Neural cell (in vitro differentiated cells): Measurements from ENCODE around the gene TRERF1.

Experiments used
- EZH2 ChIP-seq: fragments of 200-600, 300-800 bp; shearing (Covaris generic), sonication (generic); IDR thresholded peaks from 2 replicates; pipeline ENCODE4 v1.6.1; 2014; ENCODE audit warnings: antibody characterized with exemption, low read length, borderline replicate concordance, mild to moderate bottlenecking; ENCODE audit not compliant: insufficient read depth, poor library complexity, severe bottlenecking
- POLR2AphosphoS5 ChIP-seq: IDR thresholded peaks from 2 replicates; pipeline ENCODE4 v1.6.1; 2012
- REST ChIP-seq: IDR thresholded peaks from 2 replicates; pipeline ENCODE4 v1.6.1; 2012; ENCODE audit warnings: borderline replicate concordance
- TF ChIP-seq, protein P1 (sequence below): fragments of 450-650 bp; IDR thresholded peaks from 2 replicates; pipeline ENCODE4 v1.5.1; 2014; ENCODE audit warnings: antibody characterized with exemption, mild to moderate bottlenecking, moderate library complexity; ENCODE audit not compliant: poor library complexity, severe bottlenecking

DNA sequence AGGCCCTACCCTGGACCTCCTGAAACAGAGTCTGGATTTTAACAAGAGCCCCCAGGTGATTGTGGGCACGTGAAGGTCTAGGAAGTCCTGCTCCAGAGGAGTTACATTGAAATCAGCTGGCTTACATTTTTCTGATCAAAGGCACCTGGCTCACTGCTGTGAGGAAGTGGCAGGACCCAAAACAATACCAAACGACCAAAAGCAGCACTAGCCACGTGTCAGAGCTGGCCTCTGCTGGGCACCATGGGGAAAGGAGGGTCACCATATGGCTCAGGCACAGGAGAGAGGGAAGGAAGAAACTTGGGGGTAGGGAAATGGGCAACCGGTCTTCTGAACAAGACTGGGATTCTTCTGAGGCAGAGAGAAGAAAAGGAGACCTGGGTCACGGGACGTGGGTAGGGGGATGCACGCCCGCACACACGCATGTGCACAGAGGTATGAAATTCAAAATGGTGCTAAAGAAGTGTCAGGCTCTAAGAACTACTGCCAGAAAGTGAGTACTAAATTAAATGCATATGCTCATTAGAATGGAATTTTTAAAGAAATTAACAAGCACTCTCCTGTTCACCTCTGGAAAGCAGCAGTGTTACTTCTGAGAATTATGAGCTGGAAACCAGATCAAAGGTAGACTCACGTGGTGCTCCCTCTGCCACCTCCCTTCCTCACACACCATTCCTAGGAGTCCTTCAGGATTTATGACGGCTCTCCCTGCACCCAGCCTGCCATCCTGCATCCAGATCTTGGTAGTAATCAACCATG lies 113.6 kb downstream of the TRERF1 start:
- no peak for TF ChIP-seq EZH2
- TF ChIP-seq, protein P1, sequence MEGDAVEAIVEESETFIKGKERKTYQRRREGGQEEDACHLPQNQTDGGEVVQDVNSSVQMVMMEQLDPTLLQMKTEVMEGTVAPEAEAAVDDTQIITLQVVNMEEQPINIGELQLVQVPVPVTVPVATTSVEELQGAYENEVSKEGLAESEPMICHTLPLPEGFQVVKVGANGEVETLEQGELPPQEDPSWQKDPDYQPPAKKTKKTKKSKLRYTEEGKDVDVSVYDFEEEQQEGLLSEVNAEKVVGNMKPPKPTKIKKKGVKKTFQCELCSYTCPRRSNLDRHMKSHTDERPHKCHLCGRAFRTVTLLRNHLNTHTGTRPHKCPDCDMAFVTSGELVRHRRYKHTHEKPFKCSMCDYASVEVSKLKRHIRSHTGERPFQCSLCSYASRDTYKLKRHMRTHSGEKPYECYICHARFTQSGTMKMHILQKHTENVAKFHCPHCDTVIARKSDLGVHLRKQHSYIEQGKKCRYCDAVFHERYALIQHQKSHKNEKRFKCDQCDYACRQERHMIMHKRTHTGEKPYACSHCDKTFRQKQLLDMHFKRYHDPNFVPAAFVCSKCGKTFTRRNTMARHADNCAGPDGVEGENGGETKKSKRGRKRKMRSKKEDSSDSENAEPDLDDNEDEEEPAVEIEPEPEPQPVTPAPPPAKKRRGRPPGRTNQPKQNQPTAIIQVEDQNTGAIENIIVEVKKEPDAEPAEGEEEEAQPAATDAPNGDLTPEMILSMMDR = no peak
- TF ChIP-seq REST = no peak
- no peak for TF ChIP-seq POLR2AphosphoS5
